Measurements from ENCODE around the gene ERC1.

ERC1 gene

DNA sequence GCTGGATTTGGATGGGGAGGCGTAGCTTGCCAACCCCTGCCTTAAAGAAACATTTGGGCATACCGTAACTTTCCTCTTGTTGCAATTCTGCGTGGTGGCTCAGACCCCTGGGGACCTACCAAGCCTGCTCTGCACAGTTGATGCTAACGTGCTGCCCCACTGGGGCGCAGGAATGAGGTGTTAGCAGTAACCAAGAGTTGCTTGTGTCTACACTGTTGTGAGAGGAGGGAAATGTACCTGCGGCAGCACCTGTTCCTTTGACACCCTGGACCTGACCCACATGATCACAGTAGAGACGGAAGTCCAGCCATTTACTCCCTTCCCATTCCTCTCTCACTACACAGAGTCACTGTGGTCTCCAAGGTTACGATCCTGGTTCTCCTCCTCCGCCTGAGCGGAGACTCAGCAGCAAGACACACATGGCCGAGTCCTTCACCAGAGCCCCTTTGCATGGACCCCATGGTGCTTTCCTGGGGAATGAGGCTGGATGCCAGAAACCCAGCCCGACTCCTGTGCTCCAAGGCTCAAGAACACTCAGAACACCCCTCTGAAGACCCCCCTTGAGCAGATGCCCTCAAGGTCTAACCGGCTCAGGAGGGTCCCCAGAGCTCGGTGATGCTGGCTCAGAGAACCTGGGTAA, 518.5 kb downstream of the ERC1 start:
- TF ChIP-seq, protein P1, sequence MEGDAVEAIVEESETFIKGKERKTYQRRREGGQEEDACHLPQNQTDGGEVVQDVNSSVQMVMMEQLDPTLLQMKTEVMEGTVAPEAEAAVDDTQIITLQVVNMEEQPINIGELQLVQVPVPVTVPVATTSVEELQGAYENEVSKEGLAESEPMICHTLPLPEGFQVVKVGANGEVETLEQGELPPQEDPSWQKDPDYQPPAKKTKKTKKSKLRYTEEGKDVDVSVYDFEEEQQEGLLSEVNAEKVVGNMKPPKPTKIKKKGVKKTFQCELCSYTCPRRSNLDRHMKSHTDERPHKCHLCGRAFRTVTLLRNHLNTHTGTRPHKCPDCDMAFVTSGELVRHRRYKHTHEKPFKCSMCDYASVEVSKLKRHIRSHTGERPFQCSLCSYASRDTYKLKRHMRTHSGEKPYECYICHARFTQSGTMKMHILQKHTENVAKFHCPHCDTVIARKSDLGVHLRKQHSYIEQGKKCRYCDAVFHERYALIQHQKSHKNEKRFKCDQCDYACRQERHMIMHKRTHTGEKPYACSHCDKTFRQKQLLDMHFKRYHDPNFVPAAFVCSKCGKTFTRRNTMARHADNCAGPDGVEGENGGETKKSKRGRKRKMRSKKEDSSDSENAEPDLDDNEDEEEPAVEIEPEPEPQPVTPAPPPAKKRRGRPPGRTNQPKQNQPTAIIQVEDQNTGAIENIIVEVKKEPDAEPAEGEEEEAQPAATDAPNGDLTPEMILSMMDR (IDR thresholded peaks at IDR 0.05; ENCODE audit: low read length): no peak
- TF ChIP-seq EZH2 (optimal IDR thresholded peaks at IDR 0.05; ENCODE audit: low read depth, low read length): no peak
- no peak for TF ChIP-seq EZH2phosphoT487 (IDR thresholded peaks at IDR 0.05; ENCODE audit: low read length)
- Histone ChIP-seq H3K79me2 (ENCODE audit: low read length) (no peaks in the 10 kb centered on the region), H3K9me2 (replicated peaks; ENCODE audit: insufficient read depth, low read length) (no peaks in the 10 kb centered on the region), H3K4me3 (ENCODE audit: low read length) (no peak overlapping the region), H3K27ac (ENCODE audit: low read length) (no peak overlapping the region), H3K4me2 (ENCODE audit: low read depth, low read length) (no peak overlapping the region), H3K9ac (ENCODE audit: low read length) (no peak overlapping the region), H2AFZ (ENCODE audit: low read length) (no peak overlapping the region), H3K36me3 (replicated peaks; ENCODE audit: insufficient read depth, low read length) (no peaks in the 10 kb centered on the region), H3K4me1 (ENCODE audit: low read length) (no peaks in the 10 kb centered on the region), H4K20me1 (ENCODE audit: insufficient read depth, low read length) (no peaks in the 10 kb centered on the region), H3K27me3 (replicated peaks; ENCODE audit: insufficient read depth, low read length) (no peaks in the 10 kb centered on the region), H3F3A (ENCODE audit: insufficient read depth, low read length) (no peaks in the 10 kb centered on the region), H3K9me3 (replicated peaks; ENCODE audit: insufficient read depth, low read length) (no peaks in the 10 kb centered on the region)
- DNase-seq: no peak

DNA sequence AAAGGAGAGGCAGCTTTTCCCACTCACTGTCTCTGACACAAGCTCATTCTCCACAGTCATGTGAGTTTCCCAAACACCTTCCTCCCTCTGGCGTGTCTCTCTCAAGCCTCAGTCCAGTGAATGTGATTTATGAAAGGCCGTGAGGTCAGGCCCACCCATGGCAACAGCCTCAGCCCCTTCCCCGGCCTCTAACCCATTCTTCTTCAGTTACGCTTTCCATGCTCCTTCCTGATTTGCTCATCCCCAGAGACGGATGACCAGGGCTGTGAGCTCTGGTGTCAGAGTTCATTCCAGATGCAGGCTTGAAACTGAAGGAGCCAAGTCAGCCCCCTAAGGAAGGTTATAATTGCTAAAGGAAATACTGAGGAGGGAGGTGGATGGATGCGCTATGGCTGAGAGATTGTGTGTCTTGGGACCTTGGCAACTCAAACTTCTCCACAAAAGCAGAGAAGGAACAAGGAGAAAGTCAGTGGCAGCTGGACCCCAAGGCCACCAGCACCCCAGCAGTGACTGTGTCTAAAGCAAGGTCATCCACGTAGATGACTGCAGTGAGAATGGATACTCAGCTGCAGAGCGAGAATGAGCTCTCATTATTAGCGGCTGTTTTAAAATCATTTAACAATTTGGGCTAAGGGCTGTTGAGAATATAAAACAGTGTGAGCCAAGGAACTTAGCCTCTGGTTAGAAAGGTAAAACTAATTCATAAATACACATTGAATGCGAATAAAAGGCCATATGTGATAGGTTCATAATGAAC, 519.2 kb downstream of the ERC1 start:
- no peaks in the 10 kb centered on the region for H3K4me1 ChIP-seq (ENCODE audit: low read length)

DNA sequence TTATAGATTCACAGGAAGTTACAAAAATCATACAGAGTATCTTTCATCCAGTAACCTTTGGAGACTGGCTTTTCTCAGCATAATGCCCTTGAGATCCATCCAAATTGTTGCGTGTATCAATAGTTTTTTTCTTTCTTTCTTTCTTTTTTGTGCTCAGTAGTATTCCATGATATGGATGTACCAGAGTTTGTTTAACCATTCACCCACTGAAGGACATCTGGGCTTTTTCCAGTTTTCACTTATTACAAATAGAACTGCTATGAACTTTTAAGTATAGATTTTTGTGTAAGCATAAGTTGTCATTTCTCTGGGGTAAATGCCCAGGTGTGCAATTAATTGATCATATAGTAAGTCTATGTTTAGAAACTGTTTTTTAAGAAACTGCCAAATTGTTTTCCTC, 524.0 kb downstream of the ERC1 start:
- Histone ChIP-seq H3K27ac (ENCODE audit: low read length) (no peak overlapping the region), H3K9me2 (replicated peaks; ENCODE audit: insufficient read depth, low read length) (no peaks in the 10 kb centered on the region), H3K9me3 (replicated peaks; ENCODE audit: insufficient read depth, low read length) (no peaks in the 10 kb centered on the region), H3K36me3 (replicated peaks; ENCODE audit: insufficient read depth, low read length) (no peaks in the 10 kb centered on the region), H2AFZ (ENCODE audit: low read length) (no peak overlapping the region), H3F3A (ENCODE audit: insufficient read depth, low read length) (no peaks in the 10 kb centered on the region), H3K4me2 (ENCODE audit: low read depth, low read length) (no peak overlapping the region), H3K4me1 (ENCODE audit: low read length) (no peaks in the 10 kb centered on the region), H3K4me3 (ENCODE audit: low read length) (no peak overlapping the region), H3K27me3 (replicated peaks; ENCODE audit: insufficient read depth, low read length) (no peaks in the 10 kb centered on the region), H3K79me2 (ENCODE audit: low read length) (no peaks in the 10 kb centered on the region), H4K20me1 (ENCODE audit: insufficient read depth, low read length) (no peaks in the 10 kb centered on the region), H3K9ac (ENCODE audit: low read length) (no peak overlapping the region)
- TF ChIP-seq, protein P1 (IDR thresholded peaks at IDR 0.05; ENCODE audit: low read length): no peak
- no peak for TF ChIP-seq EZH2phosphoT487 (IDR thresholded peaks at IDR 0.05; ENCODE audit: low read length)
- TF ChIP-seq EZH2 (optimal IDR thresholded peaks at IDR 0.05; ENCODE audit: low read depth, low read length): no peak
- DNase-seq: no peak

More for the DNA sequence above, 519.2 kb downstream of the ERC1 start:
- Histone ChIP-seq H3K27me3 (replicated peaks; ENCODE audit: insufficient read depth, low read length) (no peaks in the 10 kb centered on the region), H3K36me3 (replicated peaks; ENCODE audit: insufficient read depth, low read length) (no peaks in the 10 kb centered on the region), H3K9me2 (replicated peaks; ENCODE audit: insufficient read depth, low read length) (no peaks in the 10 kb centered on the region), H2AFZ (ENCODE audit: low read length) (no peak overlapping the region), H4K20me1 (ENCODE audit: insufficient read depth, low read length) (no peaks in the 10 kb centered on the region), H3F3A (ENCODE audit: insufficient read depth, low read length) (no peaks in the 10 kb centered on the region), H3K79me2 (ENCODE audit: low read length) (no peaks in the 10 kb centered on the region), H3K9ac (ENCODE audit: low read length) (no peak overlapping the region), H3K4me3 (ENCODE audit: low read length) (no peak overlapping the region), H3K9me3 (replicated peaks; ENCODE audit: insufficient read depth, low read length) (no peaks in the 10 kb centered on the region), H3K4me2 (ENCODE audit: low read depth, low read length) (no peak overlapping the region), H3K27ac (ENCODE audit: low read length) (no peak overlapping the region)
- no peak for DNase-seq
- TF ChIP-seq EZH2 (optimal IDR thresholded peaks at IDR 0.05; ENCODE audit: low read depth, low read length): no peak

DNA sequence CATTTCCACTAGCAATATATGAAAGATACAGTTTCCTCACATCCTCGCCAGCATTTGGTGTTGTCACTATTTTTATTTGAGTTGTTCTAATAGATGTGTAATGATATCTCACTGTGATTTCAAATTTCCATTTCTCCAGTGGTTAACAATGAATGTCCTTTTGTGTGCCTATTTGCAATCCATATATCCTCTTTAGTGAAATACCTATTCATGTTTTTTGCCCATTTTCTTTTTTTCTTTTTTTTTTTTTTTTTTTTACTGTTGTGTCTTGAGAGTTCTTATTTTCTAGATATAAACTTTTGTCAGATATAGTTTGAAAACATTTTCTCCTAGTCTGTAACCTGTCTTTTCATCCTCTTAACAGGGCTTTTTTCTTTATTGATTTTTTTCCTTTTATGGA, 524.4 kb downstream of the ERC1 start:
- Histone ChIP-seq H3K9ac (ENCODE audit: low read length) (no peak overlapping the region), H3K9me2 (replicated peaks; ENCODE audit: insufficient read depth, low read length) (no peaks in the 10 kb centered on the region), H3K79me2 (ENCODE audit: low read length) (no peaks in the 10 kb centered on the region), H3K27me3 (replicated peaks; ENCODE audit: insufficient read depth, low read length) (no peaks in the 10 kb centered on the region), H2AFZ (ENCODE audit: low read length) (no peak overlapping the region), H3K4me1 (ENCODE audit: low read length) (no peaks in the 10 kb centered on the region), H3K36me3 (replicated peaks; ENCODE audit: insufficient read depth, low read length) (no peaks in the 10 kb centered on the region), H3K4me3 (ENCODE audit: low read length) (no peak overlapping the region), H4K20me1 (ENCODE audit: insufficient read depth, low read length) (no peaks in the 10 kb centered on the region), H3K4me2 (ENCODE audit: low read depth, low read length) (no peak overlapping the region), H3K27ac (ENCODE audit: low read length) (no peak overlapping the region), H3K9me3 (replicated peaks; ENCODE audit: insufficient read depth, low read length) (no peaks in the 10 kb centered on the region), H3F3A (ENCODE audit: insufficient read depth, low read length) (no peaks in the 10 kb centered on the region)
- TF ChIP-seq EZH2phosphoT487 (IDR thresholded peaks at IDR 0.05; ENCODE audit: low read length) (no peak), EZH2 (optimal IDR thresholded peaks at IDR 0.05; ENCODE audit: low read depth, low read length) (no peak)
- TF ChIP-seq, protein P1 (IDR thresholded peaks at IDR 0.05; ENCODE audit: low read length): no peak
- DNase-seq: no peak

Data from MM.1S (cell line).